ENCODE measurements around the gene MPDU1.

GRCh38 chr17:7572588-7573323 lies 10.9 kb upstream of the MPDU1 start:
- no peak for TF ChIP-seq FOSL1 (CRISPR knock-in tag; IDR thresholded peaks at IDR 0.05; ENCODE audit: borderline replicate concordance)
- no peak for TF ChIP-seq ZNF451 (CRISPR knock-in tag; IDR thresholded peaks at IDR 0.05)
- 0 out of 2 replicates have a peak, but pooled peaks have one; percentile 7 for TF ChIP-seq ZZZ3 (CRISPR knock-in tag; IDR thresholded peaks at IDR 0.05; ENCODE audit: borderline replicate concordance)
- no peak for TF ChIP-seq HMGXB3 (CRISPR knock-in tag; IDR thresholded peaks at IDR 0.05; ENCODE audit: borderline replicate concordance)

Measured in HepG2 (cell line).